ENCODE results near the gene ACTR2. TPM values are rescaled to one million over a fixed set of nuclear protein-coding genes. Genes with fewer than 3 reads are reported as not detected.

The ACTR2 gene
- total and polyA plus RNA-seq, 9 of the 15 experiments (the other 6 are each of a cell fraction or from before 2014, with no cell fraction given), result 47.3 to 239 (median 108) TPM

DNA sequence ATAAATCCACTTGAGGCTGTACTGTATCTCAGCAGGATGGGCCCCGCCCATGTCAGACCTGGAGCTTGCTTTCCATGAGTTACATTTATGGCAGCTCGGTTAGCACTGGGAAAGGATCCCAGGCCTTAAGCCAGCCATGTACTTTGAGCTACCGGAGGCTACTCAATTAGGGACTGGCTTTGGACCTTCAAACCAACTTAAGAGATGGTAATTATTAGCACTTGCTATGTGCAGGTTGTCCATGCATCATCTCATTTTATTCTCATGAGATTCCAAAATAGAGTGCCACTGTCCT is 64.4 kb downstream of the ACTR2 start (continued):
- TF ChIP-seq, protein P1, sequence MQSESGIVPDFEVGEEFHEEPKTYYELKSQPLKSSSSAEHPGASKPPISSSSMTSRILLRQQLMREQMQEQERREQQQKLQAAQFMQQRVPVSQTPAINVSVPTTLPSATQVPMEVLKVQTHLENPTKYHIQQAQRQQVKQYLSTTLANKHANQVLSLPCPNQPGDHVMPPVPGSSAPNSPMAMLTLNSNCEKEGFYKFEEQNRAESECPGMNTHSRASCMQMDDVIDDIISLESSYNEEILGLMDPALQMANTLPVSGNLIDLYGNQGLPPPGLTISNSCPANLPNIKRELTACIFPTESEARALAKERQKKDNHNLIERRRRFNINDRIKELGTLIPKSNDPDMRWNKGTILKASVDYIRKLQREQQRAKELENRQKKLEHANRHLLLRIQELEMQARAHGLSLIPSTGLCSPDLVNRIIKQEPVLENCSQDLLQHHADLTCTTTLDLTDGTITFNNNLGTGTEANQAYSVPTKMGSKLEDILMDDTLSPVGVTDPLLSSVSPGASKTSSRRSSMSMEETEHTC (IDR thresholded peaks at IDR 0.05), result no peak
- TF ChIP-seq MEF2A (IDR thresholded peaks at IDR 0.05; ENCODE audit: control insufficient read depth, low read depth, low read length), result no peak
- TF ChIP-seq MAZ (CRISPR knock-in tag; conservative IDR thresholded peaks at IDR 0.05 in 1 of 2, IDR thresholded peaks at IDR 0.05 in 1 of 2), result no peak
- TF ChIP-seq TCF7L2 (IDR thresholded peaks at IDR 0.05; ENCODE audit: low read depth, low read length), result no peak
- TF ChIP-seq DACH1 (IDR thresholded peaks at IDR 0.05; ENCODE audit: partially characterized antibody), result no peak
- no peak for TF ChIP-seq PRMT5 (CRISPR knock-in tag; IDR thresholded peaks at IDR 0.05)
- TF ChIP-seq, protein P2, sequence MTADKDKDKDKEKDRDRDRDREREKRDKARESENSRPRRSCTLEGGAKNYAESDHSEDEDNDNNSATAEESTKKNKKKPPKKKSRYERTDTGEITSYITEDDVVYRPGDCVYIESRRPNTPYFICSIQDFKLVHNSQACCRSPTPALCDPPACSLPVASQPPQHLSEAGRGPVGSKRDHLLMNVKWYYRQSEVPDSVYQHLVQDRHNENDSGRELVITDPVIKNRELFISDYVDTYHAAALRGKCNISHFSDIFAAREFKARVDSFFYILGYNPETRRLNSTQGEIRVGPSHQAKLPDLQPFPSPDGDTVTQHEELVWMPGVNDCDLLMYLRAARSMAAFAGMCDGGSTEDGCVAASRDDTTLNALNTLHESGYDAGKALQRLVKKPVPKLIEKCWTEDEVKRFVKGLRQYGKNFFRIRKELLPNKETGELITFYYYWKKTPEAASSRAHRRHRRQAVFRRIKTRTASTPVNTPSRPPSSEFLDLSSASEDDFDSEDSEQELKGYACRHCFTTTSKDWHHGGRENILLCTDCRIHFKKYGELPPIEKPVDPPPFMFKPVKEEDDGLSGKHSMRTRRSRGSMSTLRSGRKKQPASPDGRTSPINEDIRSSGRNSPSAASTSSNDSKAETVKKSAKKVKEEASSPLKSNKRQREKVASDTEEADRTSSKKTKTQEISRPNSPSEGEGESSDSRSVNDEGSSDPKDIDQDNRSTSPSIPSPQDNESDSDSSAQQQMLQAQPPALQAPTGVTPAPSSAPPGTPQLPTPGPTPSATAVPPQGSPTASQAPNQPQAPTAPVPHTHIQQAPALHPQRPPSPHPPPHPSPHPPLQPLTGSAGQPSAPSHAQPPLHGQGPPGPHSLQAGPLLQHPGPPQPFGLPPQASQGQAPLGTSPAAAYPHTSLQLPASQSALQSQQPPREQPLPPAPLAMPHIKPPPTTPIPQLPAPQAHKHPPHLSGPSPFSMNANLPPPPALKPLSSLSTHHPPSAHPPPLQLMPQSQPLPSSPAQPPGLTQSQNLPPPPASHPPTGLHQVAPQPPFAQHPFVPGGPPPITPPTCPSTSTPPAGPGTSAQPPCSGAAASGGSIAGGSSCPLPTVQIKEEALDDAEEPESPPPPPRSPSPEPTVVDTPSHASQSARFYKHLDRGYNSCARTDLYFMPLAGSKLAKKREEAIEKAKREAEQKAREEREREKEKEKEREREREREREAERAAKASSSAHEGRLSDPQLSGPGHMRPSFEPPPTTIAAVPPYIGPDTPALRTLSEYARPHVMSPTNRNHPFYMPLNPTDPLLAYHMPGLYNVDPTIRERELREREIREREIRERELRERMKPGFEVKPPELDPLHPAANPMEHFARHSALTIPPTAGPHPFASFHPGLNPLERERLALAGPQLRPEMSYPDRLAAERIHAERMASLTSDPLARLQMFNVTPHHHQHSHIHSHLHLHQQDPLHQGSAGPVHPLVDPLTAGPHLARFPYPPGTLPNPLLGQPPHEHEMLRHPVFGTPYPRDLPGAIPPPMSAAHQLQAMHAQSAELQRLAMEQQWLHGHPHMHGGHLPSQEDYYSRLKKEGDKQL (CRISPR knock-in tag; IDR thresholded peaks at IDR 0.05; ENCODE audit: borderline replicate concordance), result no peak
- TF ChIP-seq KDM2B (CRISPR knock-in tag; IDR thresholded peaks at IDR 0.05), result no peak

All from K562 (cell line).